Loucy (cell line): ENCODE data around the gene NAPSA.

Experiments
- EZH2phosphoT487 ChIP-seq: fragments of 200-600 bp; IDR thresholded peaks from 2 replicates; pipeline ENCODE4 v1.6.1; 2018; ENCODE audit warnings: antibody characterized with exemption, mild to moderate bottlenecking, moderate library complexity, borderline replicate concordance
- TF ChIP-seq, protein P1 (sequence below): fragments of 200-600 bp; sonication (generic); conservative IDR thresholded peaks from 2 replicates; pipeline ENCODE4 v1.5.1; 2014; ENCODE audit warnings: mild to moderate bottlenecking, antibody characterized with exemption, low read length

DNA sequence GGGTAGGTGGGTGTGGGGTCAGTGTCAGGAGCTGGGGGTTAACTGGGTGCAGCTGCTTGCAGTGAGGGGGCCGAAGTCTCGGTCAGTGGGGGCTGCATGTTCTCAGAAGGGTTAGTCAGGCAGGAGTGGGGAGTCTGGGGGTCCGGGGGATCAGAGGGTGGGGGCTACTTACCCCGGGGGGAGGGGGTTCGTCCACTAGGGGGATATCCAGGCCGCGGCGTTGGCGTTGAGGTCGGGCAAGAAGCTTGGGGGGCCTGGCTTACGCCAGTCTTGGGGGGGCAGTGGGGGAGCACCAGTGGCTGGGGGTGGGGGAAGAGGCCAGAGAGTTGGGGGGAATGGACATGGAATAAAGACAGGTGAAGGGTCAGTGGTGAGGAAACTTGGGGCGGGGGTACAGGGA is 45.4 kb downstream of the NAPSA start:
- no peak for TF ChIP-seq EZH2phosphoT487
- TF ChIP-seq, protein P1, sequence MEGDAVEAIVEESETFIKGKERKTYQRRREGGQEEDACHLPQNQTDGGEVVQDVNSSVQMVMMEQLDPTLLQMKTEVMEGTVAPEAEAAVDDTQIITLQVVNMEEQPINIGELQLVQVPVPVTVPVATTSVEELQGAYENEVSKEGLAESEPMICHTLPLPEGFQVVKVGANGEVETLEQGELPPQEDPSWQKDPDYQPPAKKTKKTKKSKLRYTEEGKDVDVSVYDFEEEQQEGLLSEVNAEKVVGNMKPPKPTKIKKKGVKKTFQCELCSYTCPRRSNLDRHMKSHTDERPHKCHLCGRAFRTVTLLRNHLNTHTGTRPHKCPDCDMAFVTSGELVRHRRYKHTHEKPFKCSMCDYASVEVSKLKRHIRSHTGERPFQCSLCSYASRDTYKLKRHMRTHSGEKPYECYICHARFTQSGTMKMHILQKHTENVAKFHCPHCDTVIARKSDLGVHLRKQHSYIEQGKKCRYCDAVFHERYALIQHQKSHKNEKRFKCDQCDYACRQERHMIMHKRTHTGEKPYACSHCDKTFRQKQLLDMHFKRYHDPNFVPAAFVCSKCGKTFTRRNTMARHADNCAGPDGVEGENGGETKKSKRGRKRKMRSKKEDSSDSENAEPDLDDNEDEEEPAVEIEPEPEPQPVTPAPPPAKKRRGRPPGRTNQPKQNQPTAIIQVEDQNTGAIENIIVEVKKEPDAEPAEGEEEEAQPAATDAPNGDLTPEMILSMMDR: no peak
